Right cardiac atrium (tissue), 5 donors: ENCODE results near the gene ENPP6. TPM values are rescaled to one million over a fixed set of nuclear protein-coding genes. Genes with fewer than 3 reads are reported as not detected.

Source experiments
- ATAC-seq, 2 donors: fragments of 200-7000 bp; cut with Tn5 transposase; one replicate each; pipeline versions ENCODE4 v1.8.0 to v1.9.1; 2020; ENCODE audit warnings: moderate library complexity in 2 of 2, mild to moderate bottlenecking in 1 of 2
- DNase-seq, 3 donors: peaks; one replicate each; pipeline ENCODE4 v3.0.0-alpha.2; 2020
- H3K27ac ChIP-seq: one replicate; pipeline ENCODE4 v1.5.1; 2013; ENCODE audit warnings: mild to moderate bottlenecking, low read length, control low read depth, moderate library complexity
- H3K27me3 ChIP-seq: one replicate; pipeline ENCODE4 v1.6.1; 2013; ENCODE audit not compliant: control insufficient read depth, insufficient read depth
- H3K4me1 ChIP-seq: one replicate; pipeline ENCODE4 v1.6.1; 2013; ENCODE audit warnings: low read length; ENCODE audit not compliant: control insufficient read depth, insufficient read depth
- H3K4me3 ChIP-seq: one replicate; pipeline ENCODE4 v1.5.1; 2013; ENCODE audit warnings: low read length, control low read depth
- H3K9me3 ChIP-seq: one replicate; pipeline ENCODE4 v1.6.1; 2013; ENCODE audit warnings: low read length; ENCODE audit not compliant: control insufficient read depth
- WGBS: extraction: QIAGEN DNeasy Blood & Tissue Kit; methylation state at CpG from one replicate; pipeline ENCODE4 v1.1.7; 2013; 5-methylcytosine and 5-hydroxymethylcytosine counted together
- intact Hi-C, 4 donors: fragments of 100-400 bp; cut with DNase I; formaldehyde crosslinking; loops; one replicate each; pipeline versions ENCODE4 v1.11.0 to v1.14.0; 2022 to 2023
- long read RNA-seq, 4 donors: library from polyadenylated mRNA; unstranded; transcript quantifications; one replicate each; pipeline ENCODE4 v2.0.0, GENCODE V29; 2020 to 2021
- polyA plus RNA-seq: library from polyadenylated mRNA; stranded (reverse); fragments of 200-250 nt; gene quantifications from one replicate; pipeline ENCODE4 v1.2.3, GENCODE V29; 2013
- total RNA-seq, 4 donors: library from RNA; stranded (reverse); fragmentation: NEBNext Ultra II Directional; extraction: Animal tissue kit (Norgen Biotek cat#: 25700); gene quantifications; one replicate each; pipeline ENCODE4 v1.2.1, GENCODE V29; 2021
- donor health status: healthy with polysubstance abuse.
- donor health status: DM: no; HTN: yes; CAD: no.
- donor health status: DM: no; HTN: no; CAD: no.
- donor health status: DM: no; HTN: yes; CAD: no; lungs with severe emphysema.
- donor health status: DM: yes; HTN: yes; CAD: no.

The ENPP6 gene
- under 1 TPM in 2 of 4 donors, not detected in 2; 0.12 to 0.31 TPM for total RNA-seq
- 0.05 TPM for polyA plus RNA-seq
- long read RNA-seq, donor 1 = 0 reads
- long read RNA-seq, donor 2 = 0 reads
- long read RNA-seq, donor 3, partial matches to known transcripts = 1 of 2 reads
- long read RNA-seq, donor 3, other reads (novel, unspliced or antisense) = 1 of 2 reads
- long read RNA-seq, donor 4 = 0 reads

DNA sequence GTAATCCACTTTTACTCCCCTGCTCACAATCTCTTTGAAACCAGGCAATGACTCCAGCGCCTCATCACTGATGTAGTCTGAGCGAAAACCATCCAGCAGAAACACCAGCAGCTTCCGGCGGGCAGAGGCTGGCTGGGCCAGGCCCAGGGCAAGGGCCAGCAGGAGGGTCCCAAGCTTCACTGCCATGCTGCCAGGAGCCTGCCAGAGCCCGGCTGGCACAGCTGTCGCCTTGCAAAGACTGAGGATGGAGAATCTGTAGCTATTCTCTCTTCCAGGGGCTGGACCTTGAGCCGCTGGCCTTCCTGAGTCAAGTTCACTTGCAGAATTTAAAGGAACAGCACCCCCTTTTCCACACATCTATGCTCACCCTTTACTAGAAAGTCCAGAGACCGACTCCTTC lies at the start of gene ENPP6:
TSS of gene ENPP6 (minus strand) at position 240 of the 400 bp plus-strand sequence. CDS start at position 186, 54 bp downstream.
- no peak within 1 kb of the TSS for H3K27ac ChIP-seq
- H3K27me3 ChIP-seq = no peaks in the 10 kb centered on the region
- H3K4me1 ChIP-seq = no peaks in the 10 kb centered on the region
- WGBS = 79% methylated on average over 8 of the region's 8 CpGs
- H3K9me3 ChIP-seq = no peaks in the 10 kb centered on the region
- intact Hi-C loops = no loop called here
- DNase-seq = no peak
- ATAC-seq = no peak
- no peak within 1 kb of the TSS for H3K4me3 ChIP-seq

DNA sequence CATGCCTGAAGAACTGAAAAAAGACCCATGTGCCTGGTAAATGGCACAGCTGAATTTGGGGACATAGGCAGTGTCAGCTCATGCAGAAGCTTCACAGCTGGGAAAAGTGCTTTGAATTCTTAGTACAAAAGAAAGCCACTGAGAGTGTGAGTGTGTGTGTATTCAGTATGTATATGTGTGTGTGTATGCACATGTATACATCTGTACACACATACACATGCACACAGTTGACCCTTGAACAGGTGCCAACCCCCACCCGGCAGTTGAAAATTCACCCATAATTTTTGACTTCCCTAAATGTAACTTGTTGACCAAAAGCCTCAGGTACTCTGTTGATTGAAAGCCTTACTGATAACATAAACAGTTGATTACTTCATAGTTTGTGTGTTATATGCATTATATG lies 49.5 kb upstream of the ENPP6 start:
- Histone ChIP-seq H3K4me3 (no peak overlapping the region), H3K4me1 (peaks cover 3% of the 10 kb centered on the region), H3K9me3 (no peaks in the 10 kb centered on the region), H3K27ac (no peak overlapping the region), H3K27me3 (no peaks in the 10 kb centered on the region)
- ATAC-seq = no peak
- 79% methylated on average over 1 of the region's 1 CpG for WGBS
- DNase-seq = no peak
- intact Hi-C loops = loop anchor here in 2 of 4 donors (5.0 to 10.0 kb wide), 2 partner anchors 208 to 270 kb away; partner anchors contain the start of gene IRF2 (in 1 of the 2)

DNA sequence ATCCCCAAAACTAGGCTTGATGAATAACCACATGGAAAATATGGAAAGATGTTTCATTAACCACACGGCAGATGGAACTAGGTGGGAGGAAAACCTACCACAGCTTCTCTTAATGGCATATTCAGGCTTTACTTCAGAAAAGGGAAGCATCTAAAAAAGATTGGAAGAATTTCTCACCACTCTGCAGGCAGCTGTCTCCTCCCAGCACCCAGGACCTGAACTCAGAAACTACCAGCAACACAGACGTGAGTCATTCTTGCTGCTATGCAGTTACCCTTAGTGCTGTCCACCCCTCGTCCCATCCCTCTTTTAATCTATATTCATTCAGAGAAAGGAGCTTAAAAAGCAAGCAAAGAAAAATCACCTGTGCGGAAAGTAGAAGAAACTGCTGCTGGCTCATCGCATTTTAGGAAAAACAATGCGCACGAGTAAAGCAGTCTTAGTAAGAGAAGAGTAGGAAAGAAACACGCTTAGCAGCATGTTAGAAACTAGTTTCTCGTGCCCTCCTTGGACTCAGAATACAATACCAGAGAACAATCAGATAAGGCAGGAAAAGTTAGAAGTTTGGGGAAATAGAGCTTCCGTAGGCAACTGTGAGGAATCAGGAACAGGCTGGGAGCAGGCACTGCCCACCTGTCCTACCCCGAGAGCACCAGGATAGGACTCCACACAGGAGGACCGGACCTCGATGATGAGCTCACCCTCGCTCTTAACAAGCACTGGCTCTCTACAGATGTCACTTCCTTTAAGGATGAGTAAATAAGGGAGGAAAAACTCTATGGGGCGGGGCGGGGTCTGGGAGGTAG lies 48.1 kb upstream of the ENPP6 start:
- Histone ChIP-seq H3K4me3 (peak overlapping the region; percentile 9), H3K27me3 (no peaks in the 10 kb centered on the region), H3K9me3 (no peaks in the 10 kb centered on the region), H3K27ac (no peak overlapping the region), H3K4me1 (peaks cover 3% of the 10 kb centered on the region)
- 67% methylated on average over 16 of the region's 16 CpGs for WGBS
- DNase-seq (no peak), ATAC-seq (peak in 1 of 2 donors; percentile 55)
- intact Hi-C loops = loop anchor here in 2 of 4 donors (2.0 to 10.0 kb wide), 3 partner anchors 209 to 272 kb away; partner anchors contain the start of gene IRF2 (in 1 of the 2)

- H3K4me3 ChIP-seq = peak overlapping the region; percentile 20
- H3K9me3 ChIP-seq = no peaks in the 10 kb centered on the region
- H3K27ac ChIP-seq = no peak overlapping the region
- intact Hi-C loops = loop anchor here in 1 of 4 donors (2.0 to 10.0 kb wide), 2 partner anchors 211 to 273 kb away; partner anchors contain the start of gene IRF2
- H3K4me1 ChIP-seq = peaks cover 3% of the 10 kb centered on the region
- 21% methylated on average over 19 of the region's 19 CpGs for WGBS
- peak; percentile 94 to 97 (median 94) for DNase-seq
- peak; percentile 82 to 84 for ATAC-seq
- H3K27me3 ChIP-seq = no peaks in the 10 kb centered on the region
These were observed 46.4 kb upstream of the ENPP6 start for GRCh38 chr4:184263910-184264732.

DNA sequence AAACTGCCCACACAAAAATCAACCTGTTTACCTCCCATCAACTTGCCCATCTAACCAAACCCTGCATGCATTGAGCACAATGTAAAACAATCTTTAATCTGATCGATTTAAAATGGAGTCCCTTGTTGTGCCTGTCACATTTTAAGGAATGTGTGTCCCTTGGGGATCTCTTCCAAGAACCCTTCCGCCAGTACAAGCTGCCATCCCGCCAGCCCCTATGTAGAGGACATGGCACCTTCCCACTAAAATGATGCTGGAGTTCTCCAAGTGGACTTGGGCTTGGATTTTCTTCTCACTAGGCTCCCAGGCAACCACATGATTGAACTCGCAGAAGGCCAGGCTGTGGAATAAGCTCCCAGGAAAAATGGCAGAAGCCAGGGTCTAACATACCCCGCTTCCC lies 45.8 kb upstream of the ENPP6 start:
- no peak for DNase-seq
- H3K27ac ChIP-seq = no peak overlapping the region
- no peak for ATAC-seq
- no peak overlapping the region for H3K4me3 ChIP-seq
- 84% methylated on average over 5 of the region's 5 CpGs for WGBS
- H3K4me1 ChIP-seq = peaks cover 3% of the 10 kb centered on the region
- H3K27me3 ChIP-seq = no peaks in the 10 kb centered on the region
- no peaks in the 10 kb centered on the region for H3K9me3 ChIP-seq
- intact Hi-C loops = loop anchor here in 1 of 4 donors (10.0 kb wide), 1 partner anchor 211 kb away; the partner anchor contains the start of gene IRF2

GRCh38 chr4:184262901-184263300 lies 45.2 kb upstream of the ENPP6 start:
- H3K4me1 ChIP-seq = peaks cover 3% of the 10 kb centered on the region
- H3K9me3 ChIP-seq = no peaks in the 10 kb centered on the region
- intact Hi-C loops = loop anchor here in 1 of 4 donors (10.0 kb wide), 1 partner anchor 212 kb away; the partner anchor contains the start of gene IRF2
- no peak overlapping the region for H3K4me3 ChIP-seq
- H3K27me3 ChIP-seq = no peaks in the 10 kb centered on the region
- DNase-seq = no peak
- H3K27ac ChIP-seq = no peak overlapping the region
- ATAC-seq = no peak

DNA sequence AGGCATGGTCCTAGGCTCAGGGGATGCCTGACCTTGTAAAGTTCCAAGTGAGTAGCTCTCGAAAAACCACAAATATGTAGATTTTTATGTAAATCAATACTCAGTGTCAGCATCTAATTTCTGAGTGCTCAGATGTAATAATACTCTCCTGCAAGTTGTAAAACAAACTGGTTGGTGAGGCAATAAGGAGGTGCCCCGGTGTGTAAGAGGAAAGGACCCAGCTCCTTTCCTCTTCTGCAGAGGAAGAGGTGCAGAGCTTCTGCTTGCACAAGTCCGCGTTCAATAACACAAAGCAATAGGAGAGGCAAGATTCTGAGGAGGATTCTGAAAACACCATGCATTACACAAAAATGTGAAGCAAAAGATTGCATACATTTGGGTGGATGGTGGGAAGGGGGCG lies 43.6 kb upstream of the ENPP6 start:
- H3K9me3 ChIP-seq = no peaks in the 10 kb centered on the region
- intact Hi-C loops = loop anchor here in 1 of 4 donors (10.0 kb wide), 1 partner anchor 214 kb away; the partner anchor contains the start of gene IRF2
- H3K27me3 ChIP-seq = no peaks in the 10 kb centered on the region
- 76% methylated on average over 5 of the region's 5 CpGs for WGBS
- H3K4me3 ChIP-seq = no peak overlapping the region
- DNase-seq (no peak), ATAC-seq (no peak)
- no peak overlapping the region for H3K27ac ChIP-seq
- H3K4me1 ChIP-seq = peaks cover 3% of the 10 kb centered on the region

GRCh38 chr4:184259866-184260265 lies 42.2 kb upstream of the ENPP6 start:
- Histone ChIP-seq H3K27ac (no peak overlapping the region), H3K9me3 (no peaks in the 10 kb centered on the region), H3K4me1 (peaks cover 3% of the 10 kb centered on the region), H3K4me3 (no peak overlapping the region), H3K27me3 (no peaks in the 10 kb centered on the region)
- intact Hi-C loops = loop anchor here in 2 of 4 donors (10.0 kb wide), 2 partner anchors 215 to 285 kb away; partner anchors contain the start of gene IRF2 (in 1 of the 2)
- ATAC-seq (no peak), DNase-seq (no peak)
- 51% methylated on average over 6 of the region's 6 CpGs for WGBS

DNA sequence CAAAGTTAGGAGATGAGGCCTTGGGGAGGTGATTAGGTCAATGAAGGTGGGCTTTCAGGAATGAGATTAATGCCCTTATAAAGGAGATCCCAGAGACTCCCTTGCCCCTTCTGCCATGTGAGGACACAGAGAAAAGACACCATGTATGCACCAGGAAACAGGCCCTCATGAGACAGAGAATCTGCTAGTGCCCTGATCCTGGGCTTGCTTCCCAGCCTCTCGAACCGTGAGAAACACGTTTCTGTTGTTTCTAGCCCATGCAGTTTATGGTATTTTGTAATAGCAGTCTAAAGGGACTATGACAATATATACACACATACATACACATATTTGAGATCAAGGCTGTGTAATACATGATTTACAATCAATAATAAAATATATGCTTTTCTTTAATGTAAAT lies 41.4 kb upstream of the ENPP6 start:
- intact Hi-C loops = loop anchor here in 1 of 4 donors (10.0 kb wide), 1 partner anchor 286 kb away; no protein-coding TSS in a partner anchor
- no peak overlapping the region for H3K4me3 ChIP-seq
- ATAC-seq (no peak), DNase-seq (no peak)
- no peak overlapping the region for H3K27ac ChIP-seq
- H3K9me3 ChIP-seq = no peaks in the 10 kb centered on the region
- peaks cover 3% of the 10 kb centered on the region for H3K4me1 ChIP-seq
- no peaks in the 10 kb centered on the region for H3K27me3 ChIP-seq
- WGBS = 76% methylated on average over 3 of the region's 3 CpGs

GRCh38 chr4:184255871-184256642 lies 38.4 kb upstream of the ENPP6 start:
- Histone ChIP-seq H3K9me3 (no peaks in the 10 kb centered on the region), H3K4me3 (no peak overlapping the region), H3K4me1 (no peaks in the 10 kb centered on the region), H3K27me3 (no peaks in the 10 kb centered on the region), H3K27ac (no peak overlapping the region)
- DNase-seq (no peak), ATAC-seq (no peak)
- WGBS = 92% methylated on average over 22 of the region's 22 CpGs
- intact Hi-C loops = loop anchor here in 1 of 4 donors (10.0 kb wide), 1 partner anchor 289 kb away; no protein-coding TSS in a partner anchor
